Measurements from ENCODE around the gene NFIA.

NFIA gene

DNA sequence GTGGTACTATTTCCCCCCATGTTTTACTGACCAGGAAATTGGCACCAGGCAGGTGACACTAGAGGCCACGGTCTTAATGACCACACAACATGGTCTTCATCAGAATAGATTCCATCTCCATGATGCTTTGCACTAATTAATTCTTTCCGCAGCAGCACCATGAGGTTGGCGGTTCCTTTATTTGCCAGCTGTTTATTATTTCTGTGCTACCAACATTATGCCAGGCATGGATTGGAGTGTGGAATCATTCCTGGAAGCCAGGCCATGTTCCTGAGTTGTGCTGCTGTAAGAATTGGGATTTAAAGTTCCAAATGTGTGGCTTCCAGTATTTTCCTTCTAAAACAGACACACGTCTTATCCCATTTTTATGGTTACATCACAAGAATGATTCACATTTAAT, 107.8 kb downstream of the NFIA start:
- no peak for DNase-seq

GRCh38 chr1:61190618-61191432, 108.5 kb downstream of the NFIA start:
- no peak for DNase-seq

- no peak for DNase-seq
Observed at GRCh38 chr1:61191433-61191720, 109.0 kb downstream of the NFIA start.

GRCh38 chr1:61192663-61193330, 110.4 kb downstream of the NFIA start:
- no peak for DNase-seq

DNA sequence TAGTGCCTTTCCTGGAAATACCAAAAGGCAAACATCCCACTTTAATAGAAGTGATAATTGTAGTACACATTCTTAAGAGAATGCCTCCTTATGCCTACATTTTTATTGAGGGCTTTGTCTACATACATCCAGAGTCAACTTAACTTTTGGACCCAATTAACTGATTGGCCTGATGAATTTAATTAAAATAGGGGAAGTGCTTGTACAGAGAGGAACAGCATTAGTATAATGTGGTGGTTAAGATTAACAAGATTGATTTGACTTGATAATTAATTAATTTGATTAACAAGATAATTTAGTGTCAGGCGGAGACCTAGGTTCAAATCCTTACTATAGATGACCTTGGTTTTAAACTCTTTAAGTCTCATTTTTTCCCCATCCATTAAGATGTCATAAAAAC, 111.4 kb downstream of the NFIA start:
- no peak for DNase-seq

- no peak for DNase-seq
Observed at GRCh38 chr1:61198554-61198953, 116.2 kb downstream of the NFIA start.

DNA sequence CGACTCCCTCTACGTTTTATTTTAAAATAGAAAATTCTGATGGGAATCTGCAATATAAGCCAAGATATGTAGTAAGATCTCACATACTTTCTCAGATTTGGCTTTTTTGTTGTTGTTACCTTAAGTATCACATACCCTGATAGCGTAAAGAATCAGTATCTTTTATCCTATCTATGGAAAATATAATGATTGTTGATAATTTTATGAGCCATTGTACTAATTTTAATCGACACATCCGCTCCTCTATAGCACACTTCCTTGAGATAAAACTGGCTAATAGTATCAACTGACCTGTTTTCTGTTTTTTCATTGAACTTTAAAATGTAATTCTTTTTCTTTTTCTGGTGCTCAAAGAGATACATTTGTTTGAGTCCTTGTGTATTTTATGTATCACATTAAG, 118.7 kb downstream of the NFIA start:
- DNase-seq: no peak

DNA sequence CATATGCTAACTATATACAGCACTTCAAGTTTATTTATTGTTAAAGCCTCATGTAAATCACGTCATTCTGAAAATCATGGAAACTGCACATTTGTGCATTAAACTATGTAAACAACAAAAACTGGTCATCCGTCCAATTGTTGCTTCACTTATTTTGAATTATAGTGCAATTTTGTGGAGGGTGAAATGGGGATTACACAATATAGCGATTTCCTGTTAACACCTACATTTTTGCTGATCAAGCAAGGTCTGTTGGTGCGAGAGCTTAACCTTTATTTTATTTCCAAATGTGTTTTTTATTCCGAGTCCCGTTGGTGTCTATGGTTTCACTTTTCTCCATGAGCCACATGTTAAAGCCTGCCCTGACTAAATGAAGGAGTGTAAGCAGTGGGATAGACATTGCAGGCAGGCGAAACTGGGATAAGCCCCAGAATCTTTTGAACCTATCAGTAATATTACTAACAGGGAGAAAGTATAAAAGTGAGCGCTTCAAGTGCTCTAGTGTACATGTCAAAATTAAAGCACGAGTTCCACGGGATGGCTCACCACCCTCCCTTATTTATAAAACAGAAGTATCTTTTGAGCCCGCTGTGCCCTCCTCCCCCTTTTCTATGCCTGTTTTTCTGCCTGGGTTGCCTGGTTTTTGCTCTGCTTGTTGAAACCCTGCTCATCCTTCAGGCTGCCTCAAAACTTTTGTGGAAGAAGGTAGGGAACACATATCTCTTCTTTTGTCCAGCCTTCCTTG, 120.7 kb downstream of the NFIA start:
- DNase-seq: no peak

- DNase-seq: no peak
Observed at GRCh38 chr1:61204528-61204927, 122.2 kb downstream of the NFIA start.

DNA sequence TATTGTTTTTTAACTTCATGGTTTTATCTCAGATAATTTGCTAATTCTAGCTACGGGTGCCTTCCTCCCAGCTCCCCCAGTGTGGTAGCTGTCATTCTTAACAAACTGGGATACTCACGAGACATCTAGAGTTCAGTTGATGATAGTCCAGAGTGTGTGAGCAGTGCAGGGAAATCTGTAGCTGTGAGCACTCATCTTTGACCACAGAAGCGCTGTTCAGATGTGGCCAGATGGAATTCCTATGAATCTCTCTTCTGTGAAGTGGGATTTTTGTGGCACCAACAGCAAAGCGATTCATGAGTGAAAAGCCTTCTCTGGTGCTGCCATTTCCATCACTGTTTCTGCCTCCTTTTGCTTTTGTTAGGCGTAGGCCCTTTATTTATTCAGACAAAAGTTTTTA, 125.1 kb downstream of the NFIA start:
- no peak for DNase-seq

DNA sequence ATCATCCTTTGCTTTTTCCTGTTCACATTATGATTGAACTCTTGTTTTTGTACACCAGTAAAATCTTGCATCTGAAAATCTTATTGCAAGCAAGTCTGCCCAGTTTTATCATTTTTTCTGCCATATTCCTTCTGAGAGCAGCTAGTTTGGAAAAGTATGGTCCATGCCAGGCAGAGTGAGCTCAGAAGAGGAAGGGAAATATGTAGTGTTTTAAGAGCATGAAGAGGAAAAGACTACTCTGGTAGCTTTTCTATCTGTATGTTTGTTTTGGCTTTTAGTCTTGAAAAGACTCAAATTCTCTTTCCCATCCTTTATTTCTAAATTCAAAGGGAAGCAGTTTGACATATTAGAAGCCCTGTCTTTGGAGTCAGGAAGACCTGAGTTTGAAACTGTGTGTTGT, 125.8 kb downstream of the NFIA start:
- no peak for DNase-seq

GRCh38 chr1:61208831-61209230, 126.5 kb downstream of the NFIA start:
- no peak for DNase-seq

- no peak for DNase-seq
Observed at GRCh38 chr1:61210435-61211154, 128.2 kb downstream of the NFIA start.

- DNase-seq: no peak
Observed at GRCh38 chr1:61213245-61214011, 131.1 kb downstream of the NFIA start.

- no peak for DNase-seq
Observed at GRCh38 chr1:61215119-61215518, 132.8 kb downstream of the NFIA start.

GRCh38 chr1:61215676-61216289, 133.4 kb downstream of the NFIA start:
- DNase-seq: no peak

GRCh38 chr1:61220536-61220935, 138.2 kb downstream of the NFIA start:
- no peak for DNase-seq

DNA sequence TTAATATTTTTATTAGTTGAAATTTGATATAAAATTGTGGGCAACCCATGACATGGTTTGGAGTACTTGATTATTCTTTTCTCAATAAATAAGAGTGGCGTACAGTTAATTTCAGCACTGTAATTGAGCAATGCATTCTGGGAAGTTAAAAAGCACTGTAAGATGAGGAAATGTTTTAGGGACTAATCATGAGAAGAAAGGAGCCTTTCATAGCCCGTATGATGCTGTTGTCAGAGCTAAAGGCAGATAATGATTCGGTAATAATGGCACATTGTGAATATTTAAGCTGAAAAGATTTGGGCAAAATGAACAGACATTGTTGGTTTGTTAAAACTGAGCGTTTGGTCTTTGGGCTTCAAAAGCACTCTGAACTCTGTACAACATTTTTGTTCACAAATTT, 139.3 kb downstream of the NFIA start:
- DNase-seq: no peak

GRCh38 chr1:61222240-61222639, 139.9 kb downstream of the NFIA start:
- no peak for DNase-seq

DNA sequence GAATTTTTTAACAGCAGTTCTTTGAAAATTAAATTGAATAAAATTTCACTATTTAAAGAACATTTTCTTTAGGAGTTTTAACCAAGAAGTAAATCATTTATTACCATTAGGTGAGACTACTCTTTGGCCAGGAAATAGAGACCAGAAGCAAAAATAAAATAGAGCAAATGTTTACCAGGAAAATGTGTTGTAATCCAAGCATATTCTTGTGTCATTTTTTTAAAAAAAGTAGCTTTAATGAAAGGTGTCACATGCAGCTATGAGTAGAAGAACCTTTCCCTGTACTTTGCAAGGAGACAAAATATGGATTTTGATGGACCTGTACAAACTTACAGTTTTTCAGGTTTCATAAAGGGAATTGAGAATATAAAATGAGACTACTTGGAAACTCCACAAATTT, 140.8 kb downstream of the NFIA start:
- no peak for DNase-seq

GRCh38 chr1:61224609-61225008, 142.2 kb downstream of the NFIA start:
- DNase-seq: no peak

DNA sequence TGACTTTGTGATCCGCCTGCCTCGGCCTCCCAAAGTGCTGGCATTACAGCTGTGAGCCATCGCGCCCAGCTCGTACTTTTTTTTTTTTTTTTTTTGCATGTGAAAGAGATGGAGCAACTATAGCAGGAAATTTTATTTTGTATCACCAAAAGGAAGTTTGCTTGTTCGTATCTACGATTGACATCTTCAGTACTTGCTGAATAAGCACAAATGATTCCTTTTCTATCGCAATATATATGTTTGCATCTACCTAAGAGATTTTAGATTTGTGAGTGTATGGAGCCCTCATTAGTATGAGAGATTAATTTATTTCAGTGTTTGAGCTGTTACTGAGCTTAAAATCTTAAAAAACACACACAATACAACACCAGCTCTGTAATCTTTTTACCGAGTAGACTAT, 143.1 kb downstream of the NFIA start:
- DNase-seq: no peak

All from activated CD4-positive, alpha-beta T cell treated with anti-CD3 and anti-CD28 coated beads, Interleukin-2, amount 50 U/mL, for 4 hours (primary cell).